HG03095 (cell line): ENCODE measurements around the gene ETFB.

Source experiments
- ATAC-seq: cut with Tn5 transposase; IDR thresholded peaks from one replicate; pipeline ENCODE4 v1.9.1; 2021; ENCODE audit warnings: moderate library complexity; ENCODE audit not compliant: unreplicated experiment

The ETFB gene

DNA sequence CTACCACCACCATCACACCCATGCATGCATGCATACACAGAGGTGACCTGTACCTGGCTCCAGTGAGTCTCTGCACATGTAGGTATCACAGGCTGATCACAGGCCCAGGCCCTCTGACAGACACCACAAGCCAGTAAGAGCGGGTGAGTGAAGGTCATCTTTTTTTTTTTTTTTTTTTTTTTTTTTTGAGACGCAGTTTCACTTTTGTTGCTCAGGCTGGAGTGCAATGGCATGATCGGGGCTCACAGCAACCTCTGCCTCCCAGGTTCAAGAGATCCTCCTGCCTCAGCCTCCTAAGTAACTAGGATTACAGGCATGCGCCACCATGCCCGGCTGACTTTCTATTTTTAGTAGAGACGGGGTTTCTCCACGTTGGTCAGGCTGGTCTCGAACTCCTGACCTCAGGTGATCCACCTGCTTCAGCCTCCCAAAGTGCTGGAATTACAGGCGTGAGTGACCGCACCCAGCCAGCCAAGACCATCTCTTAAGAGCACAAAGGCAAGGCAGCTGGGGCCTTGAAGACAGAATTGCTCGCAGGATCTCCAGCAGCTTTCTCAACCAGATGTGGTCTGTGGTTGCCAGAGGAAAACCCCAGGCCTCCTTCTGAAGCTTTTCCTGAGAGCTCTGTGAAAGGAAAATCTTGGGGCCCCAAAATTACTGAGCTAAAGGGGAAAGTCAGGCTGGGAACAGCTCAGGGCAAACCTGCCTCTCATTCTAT is 9.5 kb upstream of the ETFB start:
- ATAC-seq, result no peak

GRCh38 chr19:51372649-51373504 is 6.7 kb upstream of the ETFB start, which contains the start of gene NKG7:
TSS of gene NKG7 (minus strand) at chr19:51372654. CDS start at chr19:51372535, 119 bp downstream.
- ATAC-seq, result no peak

- ATAC-seq, result no peak
These were observed 5.9 kb upstream of the ETFB start for GRCh38 chr19:51372021-51372648.

DNA sequence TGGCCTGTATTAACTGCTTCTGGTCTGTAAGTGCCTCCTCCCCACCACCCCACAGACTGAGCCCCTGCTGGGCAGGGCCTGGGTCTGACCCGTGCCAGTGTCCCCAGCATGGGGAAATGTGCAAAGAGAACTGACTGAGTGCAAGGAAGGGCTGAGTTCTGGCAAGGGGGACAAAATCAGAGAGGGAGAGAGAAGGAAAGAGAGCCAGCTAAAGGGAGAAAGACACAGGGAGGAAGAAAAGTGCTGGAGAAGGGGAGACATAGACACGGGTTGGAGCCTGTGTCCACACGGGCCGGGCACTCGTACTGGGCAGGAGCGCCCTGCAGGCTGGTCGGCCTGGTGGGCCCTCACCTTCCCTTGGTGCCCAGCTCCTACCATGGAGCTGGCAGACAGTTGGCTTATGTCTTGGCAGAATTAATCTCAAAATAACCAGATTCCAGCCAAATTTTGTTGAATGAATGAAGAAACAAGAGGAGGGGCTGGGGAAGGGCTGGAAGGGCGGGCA is 5.0 kb upstream of the ETFB start:
- no peak for ATAC-seq

- ATAC-seq, result no peak
These were observed 4.0 kb upstream of the ETFB start for GRCh38 chr19:51370230-51370629.

DNA sequence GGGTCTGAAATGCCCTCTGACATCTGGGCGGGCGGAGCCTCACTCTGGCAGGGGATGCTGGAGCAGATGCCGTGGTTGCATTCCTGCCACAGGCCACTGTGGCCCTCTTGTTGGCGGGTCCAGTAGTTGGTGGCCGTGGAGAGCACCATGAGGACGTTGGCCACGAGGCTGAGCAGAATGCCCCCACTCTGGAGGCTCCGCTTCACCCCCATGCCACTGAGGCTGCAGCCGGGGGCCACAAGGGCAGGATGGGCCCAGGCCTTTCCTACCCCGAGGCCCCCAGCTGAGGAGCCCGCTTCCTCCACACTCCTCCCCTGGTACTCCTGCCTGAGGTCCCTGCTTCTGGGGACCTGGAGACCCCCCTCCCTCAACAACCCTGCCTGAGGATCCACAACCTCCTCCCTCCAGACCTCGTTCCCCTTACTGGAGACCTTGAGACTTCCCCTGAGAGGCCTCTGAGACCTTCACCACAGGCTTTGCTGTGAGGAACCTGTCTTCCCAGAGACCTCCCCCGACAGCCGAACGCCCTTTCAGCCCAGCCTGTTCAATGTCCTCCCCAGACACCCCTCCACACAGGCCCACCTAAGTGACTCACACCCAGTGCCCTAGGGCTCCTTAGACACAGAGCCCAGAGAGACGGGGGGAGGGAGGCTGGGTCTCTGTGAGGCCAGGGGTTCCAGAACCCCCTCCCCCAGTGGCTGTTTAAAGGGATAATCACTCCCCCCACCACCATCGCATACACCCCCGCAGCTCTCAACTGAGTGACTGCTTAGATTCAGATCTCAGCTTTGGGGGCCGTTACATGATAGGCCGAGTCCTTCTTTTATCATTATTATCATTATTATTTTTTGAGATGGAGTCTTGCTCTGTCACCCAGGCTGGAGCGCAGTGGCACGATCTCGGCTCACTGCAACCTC is 2.4 kb upstream of the ETFB start, which contains the start of gene CLDND2:
Gene CLDND2 (minus strand): TSS at position 638 of the 917 bp plus-strand sequence. CDS start 426 bp downstream, at position 212.
- no peak for ATAC-seq

DNA sequence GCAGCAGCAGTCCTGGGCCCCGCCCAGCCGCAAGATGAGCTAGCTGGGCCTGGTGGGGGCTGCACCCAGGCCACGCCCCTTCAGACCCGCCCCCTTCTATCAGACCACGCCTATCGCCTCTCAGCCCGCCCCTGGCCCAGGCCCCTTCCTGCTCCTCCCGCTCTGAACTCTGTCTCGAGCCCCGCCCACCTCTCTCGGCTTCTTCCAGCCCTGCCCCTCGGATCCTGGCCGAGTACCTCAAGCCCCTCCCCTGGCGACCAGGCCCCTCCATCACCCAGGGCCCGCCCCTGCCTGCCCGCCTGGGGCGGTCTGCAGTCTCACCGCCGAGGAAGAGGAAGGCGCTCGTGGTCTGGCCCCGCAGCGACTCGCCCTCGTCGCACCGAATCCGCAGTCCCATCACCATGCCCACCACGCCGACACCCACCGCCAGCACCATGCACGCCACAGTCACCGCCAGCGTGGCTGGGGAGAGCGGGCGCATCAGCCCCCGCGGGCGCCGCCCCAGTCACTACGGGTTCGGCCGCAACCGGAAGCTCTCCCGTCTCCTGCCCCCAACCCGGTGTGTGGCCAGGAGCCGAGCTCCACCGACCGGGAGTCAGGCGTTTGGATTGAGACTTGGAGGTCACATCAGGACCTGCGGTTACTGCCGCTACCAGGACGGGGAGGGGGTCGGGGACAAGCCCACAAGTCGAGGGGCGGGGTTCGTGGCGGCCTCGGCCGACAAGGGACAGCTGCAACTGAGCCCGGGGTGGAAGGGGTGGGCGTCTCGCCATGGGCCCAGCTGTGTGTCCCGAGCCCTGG is 1.6 kb upstream of the ETFB start:
- ATAC-seq, result peak; percentile 54

GRCh38 chr19:51367255-51367564 is 1.0 kb upstream of the ETFB start:
- peak; percentile 12 for ATAC-seq

DNA sequence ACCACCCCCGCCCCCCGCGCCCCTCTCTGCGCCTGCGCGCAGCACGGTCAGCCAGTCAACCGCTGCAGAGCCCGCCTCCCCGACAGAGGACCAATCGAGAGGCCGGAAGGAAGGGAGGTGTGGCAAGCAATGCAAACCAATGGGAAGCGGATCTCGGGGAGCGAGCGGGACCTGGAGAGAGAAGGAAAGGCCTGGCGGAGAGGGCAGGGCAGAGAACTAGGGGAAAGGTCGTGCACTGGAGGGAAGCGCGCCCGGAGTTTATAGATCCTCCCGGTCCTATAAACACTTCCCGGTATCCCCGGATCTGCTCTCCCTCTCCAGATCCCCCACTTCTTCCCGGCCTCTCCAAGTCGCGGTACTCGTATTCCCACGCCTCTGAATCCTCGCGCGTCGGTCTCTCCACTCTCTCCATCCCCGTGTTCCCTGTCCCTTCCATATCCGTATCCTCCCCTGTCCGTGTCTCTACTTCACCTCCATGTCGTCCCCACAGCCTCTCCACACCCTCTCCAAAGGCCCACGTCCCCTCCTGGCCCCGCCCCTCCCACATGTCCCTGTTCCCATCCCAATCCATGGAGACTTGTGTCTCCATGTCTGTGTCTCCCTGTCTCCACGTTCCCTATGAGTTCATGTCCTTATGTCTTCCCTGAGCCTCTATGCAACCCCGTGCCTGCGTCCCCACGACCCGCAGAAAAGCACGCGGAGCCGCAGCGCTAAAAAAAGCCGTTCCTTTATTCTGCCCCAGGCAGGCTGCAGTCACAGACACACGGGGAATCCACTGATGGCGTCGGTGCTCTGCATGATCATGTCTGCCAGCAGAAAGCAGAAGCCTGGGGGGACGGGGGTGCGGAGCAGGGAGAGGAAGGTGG is 434 bp upstream of the ETFB start:
- peak; percentile 45 for ATAC-seq

DNA sequence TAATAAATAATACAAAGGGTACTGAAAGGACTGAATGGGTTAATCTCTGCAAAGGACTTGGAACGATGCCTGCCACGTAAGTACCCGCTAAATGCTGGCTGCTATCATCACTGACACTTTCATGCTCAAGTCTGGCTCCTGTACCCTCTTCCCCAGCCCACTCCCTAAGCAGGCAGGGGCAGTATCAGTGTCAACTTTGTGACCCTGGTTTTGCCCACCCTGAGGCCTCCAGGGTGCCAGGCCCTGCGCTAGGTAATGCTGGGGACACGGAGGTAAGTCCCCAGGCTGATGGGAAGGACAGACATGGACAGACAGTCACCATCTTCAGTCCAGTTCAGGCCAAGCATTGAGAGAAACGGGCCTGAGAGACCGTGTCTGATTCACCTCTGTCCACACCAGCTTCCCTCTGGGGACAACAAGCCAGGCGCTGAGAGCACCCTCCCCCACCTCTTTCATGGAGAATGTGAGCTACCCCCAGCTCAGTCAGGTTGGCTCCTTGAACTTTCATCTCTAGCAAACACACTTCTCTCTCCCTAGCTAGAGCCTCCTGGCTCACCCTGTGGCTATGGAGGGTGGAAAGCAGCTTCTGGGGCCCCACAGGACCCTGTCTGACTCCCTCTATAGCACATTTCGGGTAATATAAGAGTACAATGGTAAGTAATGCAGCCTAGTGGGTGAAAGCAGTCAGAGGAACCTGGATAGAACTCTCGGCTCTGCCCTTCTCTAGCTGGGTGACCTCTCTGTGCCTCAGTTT is 800 bp downstream of the ETFB start:
- ATAC-seq, result no peak

DNA sequence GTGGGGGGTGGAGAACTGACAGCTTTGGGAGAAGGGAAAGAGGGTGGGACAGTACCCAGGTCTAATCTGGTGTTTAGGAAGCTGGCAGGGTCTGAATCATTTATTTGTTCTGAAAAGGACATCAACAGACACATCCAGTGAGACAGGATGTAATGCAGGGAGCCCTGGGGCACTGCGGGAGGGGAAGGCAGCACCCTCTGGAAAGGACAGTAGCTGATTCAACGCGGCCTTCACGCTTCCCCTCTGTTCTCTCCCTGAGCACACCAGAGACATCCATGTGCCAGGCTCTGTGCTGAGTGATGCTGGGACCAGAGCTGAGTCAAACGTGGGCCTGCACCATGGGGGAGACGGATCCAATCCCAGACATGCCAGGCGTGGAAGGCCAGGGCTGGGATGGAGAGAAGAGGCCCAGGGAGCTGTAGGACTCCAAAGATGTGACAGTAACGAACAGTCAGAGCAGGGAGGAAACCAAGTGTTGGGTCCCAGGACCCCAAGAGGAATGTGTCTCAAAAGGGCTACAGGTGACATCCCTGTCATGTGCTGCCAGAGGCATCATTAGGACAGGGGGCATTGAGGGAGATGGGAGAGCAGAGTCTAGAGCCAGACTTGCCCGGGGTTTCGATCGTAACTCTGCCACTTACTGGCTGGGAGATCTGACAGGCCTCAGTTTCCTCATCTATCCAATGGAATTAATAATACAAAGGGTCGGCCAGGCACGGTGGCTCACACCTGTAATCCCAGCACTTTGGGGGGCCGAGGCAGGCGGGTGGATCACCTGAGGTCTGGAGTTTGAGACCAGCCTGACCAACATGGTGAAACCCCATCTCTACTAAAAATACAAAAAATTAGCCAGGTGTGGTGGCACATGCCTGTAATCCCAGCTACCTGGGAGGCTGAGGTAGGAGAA is 1.7 kb downstream of the ETFB start:
- no peak for ATAC-seq

GRCh38 chr19:51361239-51361638 is 4.9 kb downstream of the ETFB start:
- no peak for ATAC-seq

DNA sequence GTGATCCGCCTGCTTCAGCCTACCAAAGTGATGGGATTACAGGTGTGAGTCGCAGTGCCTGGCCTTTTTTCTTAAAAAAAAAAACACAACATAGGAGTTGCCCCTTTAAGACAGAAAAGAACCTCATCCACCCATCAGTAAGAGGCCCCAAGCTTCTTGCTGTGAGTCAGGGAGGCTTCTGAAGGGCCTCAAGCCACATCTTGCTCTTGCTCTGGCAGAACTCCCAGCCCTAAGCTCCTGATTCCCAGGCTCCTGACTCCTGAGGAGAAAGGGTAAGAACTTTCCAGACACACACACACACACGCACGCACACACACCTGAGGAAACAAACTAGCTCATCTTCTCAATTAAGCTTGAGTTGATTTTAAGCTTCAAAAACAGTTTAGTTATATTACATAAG is 6.9 kb downstream of the ETFB start:
- ATAC-seq, result no peak

DNA sequence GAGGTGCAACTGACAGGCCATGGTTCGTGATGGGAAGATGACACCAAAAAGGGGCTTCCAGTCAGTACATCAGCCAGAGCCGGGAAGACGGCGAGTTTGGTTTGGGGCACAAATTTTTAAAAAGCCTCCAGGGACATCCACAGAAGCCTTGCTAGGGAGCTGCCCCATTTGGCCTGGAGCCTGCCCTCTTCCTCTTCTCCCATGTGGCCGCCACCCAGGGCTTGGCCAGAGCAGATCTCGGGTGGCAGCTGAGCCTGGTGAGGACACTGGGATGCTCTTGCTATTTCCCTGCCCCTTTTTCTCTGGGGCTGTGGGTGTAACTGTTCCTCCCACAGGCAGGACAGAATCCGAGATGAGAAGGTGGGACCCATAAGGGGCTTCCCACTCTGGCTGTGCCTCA is 8.2 kb downstream of the ETFB start:
- ATAC-seq, result no peak

DNA sequence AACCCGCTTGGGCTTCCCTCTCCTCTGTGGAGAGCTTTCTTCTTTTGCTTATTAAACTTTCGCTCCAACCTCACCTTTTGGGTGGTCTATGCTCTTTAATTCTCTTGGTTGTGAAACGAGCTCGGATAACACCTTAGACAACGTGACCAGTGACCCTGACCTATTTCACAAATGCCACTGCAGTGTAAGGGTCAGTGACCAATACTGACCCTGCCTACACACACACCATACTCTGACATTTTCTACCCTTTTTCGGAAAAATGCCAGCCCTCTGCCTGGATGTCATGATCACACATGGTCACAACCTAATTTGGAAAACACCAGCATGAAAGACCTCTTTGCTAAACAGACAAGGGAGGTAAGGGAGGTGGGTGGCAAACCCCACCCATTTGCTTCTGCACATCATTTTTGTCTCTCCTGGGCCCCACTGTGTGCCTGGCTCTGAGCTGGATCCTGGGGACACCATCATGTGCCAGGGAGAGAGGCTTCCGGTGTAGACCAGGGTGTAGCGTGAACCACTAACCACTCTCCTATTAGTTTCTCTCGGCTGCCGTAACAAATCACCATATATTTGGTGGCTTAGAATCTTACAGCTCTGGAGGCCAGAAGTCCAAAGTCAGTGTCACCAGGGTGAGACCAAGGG is 9.9 kb downstream of the ETFB start:
- no peak for ATAC-seq

DNA sequence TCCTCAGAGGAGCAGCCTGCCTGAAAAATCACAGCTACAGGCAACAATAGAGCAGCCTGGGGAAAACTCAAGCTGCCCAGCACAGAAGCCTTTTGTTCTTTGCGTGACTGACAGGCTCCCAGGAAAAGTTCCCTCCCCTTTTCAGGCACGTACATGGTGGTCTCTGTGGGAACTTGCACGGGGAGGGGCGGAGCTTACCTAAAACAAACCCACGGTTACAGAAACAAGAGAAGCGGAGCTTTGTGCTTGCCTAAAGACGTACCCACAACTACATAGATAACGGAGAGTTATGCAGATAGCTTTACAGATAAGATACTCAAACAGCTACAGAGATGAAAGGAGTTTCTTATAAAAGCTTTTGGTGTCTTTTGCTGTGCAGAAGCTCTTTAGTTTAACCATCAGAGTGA is 11.4 kb downstream of the ETFB start:
- no peak for ATAC-seq
